ENCODE measurements around the gene NECAP2.
"Not testable (repeated sequence)": the region's sequence is repeated elsewhere in the genome, so short reads cannot be mapped to it uniquely, and the experiment has no call there.

GRCh38 chr1:16500975-16501374 is 60.5 kb downstream of the NECAP2 start:
- not testable (repeated sequence) for TF ChIP-seq EZH2 (IDR thresholded peaks at IDR 0.05); POLR2AphosphoS5 (IDR thresholded peaks at IDR 0.05; ENCODE audit: borderline replicate concordance, low read depth, low read length); FOXP2 (optimal IDR thresholded peaks at IDR 0.05; ENCODE audit: control extremely low read depth, extremely low read length, insufficient read depth)

Measured in SK-N-MC (cell line).